Astrocyte (in vitro differentiated cells and primary cell): ENCODE results near the gene TULP4. TPM values are rescaled to one million over a fixed set of nuclear protein-coding genes. Genes with fewer than 3 reads are reported as not detected.

Experiments used
- DNase-seq: peaks from one replicate; pipeline ENCODE4 v3.0.0-alpha.2; 2010; ENCODE audit warnings: low read depth
- FAIRE-seq: peaks from 2 replicates; lab custom pipeline; 2011; peaks lifted over from hg19 to GRCh38; lab: Jason Lieb, UNC
- H2AFZ ChIP-seq: 2 replicates; pipeline ENCODE4 v1.6.0; 2012; ENCODE audit warnings: low read depth, low read length, inconsistent platforms
- H3K27ac ChIP-seq: 2 replicates; pipeline ENCODE4 v1.5.1; 2011; ENCODE audit warnings: low read depth, low read length, inconsistent platforms
- H3K27me3 ChIP-seq: 2 replicates; pipeline ENCODE4 v1.6.0; 2011; ENCODE audit warnings: low read length, inconsistent platforms; ENCODE audit not compliant: insufficient read depth
- H3K36me3 ChIP-seq: 2 replicates; pipeline ENCODE4 v1.5.1; 2011; ENCODE audit warnings: low read length, inconsistent platforms; ENCODE audit not compliant: insufficient read depth
- H3K4me1 ChIP-seq: 2 replicates; pipeline ENCODE4 v1.5.1; 2011; ENCODE audit warnings: low read length, inconsistent platforms; ENCODE audit not compliant: insufficient read depth
- H3K4me2 ChIP-seq: 2 replicates; pipeline ENCODE4 v1.6.0; 2012; ENCODE audit warnings: low read length, inconsistent platforms
- H3K4me3 ChIP-seq: 2 replicates; pipeline ENCODE4 v1.5.1; 2011; ENCODE audit warnings: low read depth, mild to moderate bottlenecking, low read length, inconsistent platforms; ENCODE audit not compliant: insufficient read depth
- H3K79me2 ChIP-seq: 2 replicates; pipeline ENCODE4 v1.6.0; 2012; ENCODE audit warnings: mild to moderate bottlenecking, low read length, inconsistent platforms; ENCODE audit not compliant: insufficient read depth
- H3K9ac ChIP-seq: 2 replicates; pipeline ENCODE4 v1.6.0; 2012; ENCODE audit warnings: mild to moderate bottlenecking, low read length, inconsistent platforms
- H3K9me3 ChIP-seq: 2 replicates; pipeline ENCODE4 v1.5.1; 2012; ENCODE audit warnings: low read depth, mild to moderate bottlenecking, low read length, inconsistent platforms; ENCODE audit not compliant: insufficient read depth
- H4K20me1 ChIP-seq: 2 replicates; pipeline ENCODE4 v1.6.0; 2012; ENCODE audit warnings: low read length, inconsistent platforms; ENCODE audit not compliant: insufficient read depth
- H3K27ac Mint-ChIP-seq: one replicate; pipeline ENCODE4 v1.8.0; 2021; ENCODE audit warnings: mild to moderate bottlenecking, mixed read lengths; ENCODE audit not compliant: unreplicated experiment
- H3K27me3 Mint-ChIP-seq: one replicate; pipeline ENCODE4 v1.8.0; 2021; ENCODE audit warnings: low read depth, mixed read lengths; ENCODE audit not compliant: unreplicated experiment
- H3K36me3 Mint-ChIP-seq: one replicate; pipeline ENCODE4 v1.8.0; 2021; ENCODE audit warnings: low read depth, mixed read lengths; ENCODE audit not compliant: unreplicated experiment
- H3K4me1 Mint-ChIP-seq: one replicate; pipeline ENCODE4 v1.8.0; 2021; ENCODE audit warnings: low read depth, mixed read lengths; ENCODE audit not compliant: unreplicated experiment
- H3K4me3 Mint-ChIP-seq: one replicate; pipeline ENCODE4 v1.8.0; 2021; ENCODE audit warnings: mild to moderate bottlenecking, moderate library complexity, mixed read lengths; ENCODE audit not compliant: unreplicated experiment
- H3K9me3 Mint-ChIP-seq: one replicate; pipeline ENCODE4 v1.8.0; 2021; ENCODE audit warnings: mild to moderate bottlenecking, mixed read lengths; ENCODE audit not compliant: unreplicated experiment
- CTCF ChIP-seq: IDR thresholded peaks from 2 replicates; pipeline ENCODE4 v1.5.1; 2011; ENCODE audit warnings: low read depth, mild to moderate bottlenecking, inconsistent platforms, low read length, moderate library complexity; ENCODE audit not compliant: insufficient read depth
- EZH2 ChIP-seq: IDR thresholded peaks from 2 replicates; pipeline ENCODE4 v1.6.1; 2012; ENCODE audit warnings: mild to moderate bottlenecking, low read length, inconsistent platforms; ENCODE audit not compliant: insufficient read depth
- total RNA-seq: library from RNA; stranded (reverse); gene quantifications from 2 replicates; pipeline ENCODE4 v1.2.1, GENCODE V29; 2021

The TULP4 gene
- total RNA-seq, 1 donor from 2014 or later = 91.2 TPM

GRCh38 chr6:158552055-158552795 is 240.0 kb downstream of the TULP4 start:
- H3K36me3 ChIP-seq = no peaks in the 10 kb centered on the region
- Mint-ChIP-seq H3K27ac (no peak overlapping the region), H3K27me3 (peaks cover 4% of the 10 kb centered on the region), H3K4me1 (no peaks in the 10 kb centered on the region), H3K4me3 (no peak overlapping the region), H3K9me3 (no peaks in the 10 kb centered on the region), H3K36me3 (peaks cover 4% of the 10 kb centered on the region)
- no peak overlapping the region for H2AFZ ChIP-seq
- no peak overlapping the region for H3K9ac ChIP-seq
- no peak overlapping the region for H3K4me2 ChIP-seq
- H3K27ac ChIP-seq = no peak overlapping the region
- H3K79me2 ChIP-seq = no peaks in the 10 kb centered on the region
- no peak for DNase-seq
- FAIRE-seq = no peak
- TF ChIP-seq CTCF (no peak), EZH2 (no peak)
- no peaks in the 10 kb centered on the region for H4K20me1 ChIP-seq
- no peaks in the 10 kb centered on the region for H3K9me3 ChIP-seq
- no peaks in the 10 kb centered on the region for H3K4me1 ChIP-seq
- no peak overlapping the region for H3K4me3 ChIP-seq
- no peaks in the 10 kb centered on the region for H3K27me3 ChIP-seq

- peaks cover under 1% of the 10 kb centered on the region for H3K9me3 Mint-ChIP-seq
- Histone ChIP-seq H3K79me2 (no peaks in the 10 kb centered on the region), H3K36me3 (no peaks in the 10 kb centered on the region), H3K9ac (no peak overlapping the region), H3K27ac (no peak overlapping the region), H3K4me3 (no peak overlapping the region), H3K27me3 (no peaks in the 10 kb centered on the region), H3K4me2 (no peak overlapping the region), H2AFZ (no peak overlapping the region), H3K9me3 (no peaks in the 10 kb centered on the region), H3K4me1 (no peaks in the 10 kb centered on the region), H4K20me1 (no peaks in the 10 kb centered on the region)
- FAIRE-seq (no peak), DNase-seq (no peak)
- H3K27ac Mint-ChIP-seq = no peak overlapping the region
- TF ChIP-seq CTCF (no peak), EZH2 (no peak)
- H3K27me3 Mint-ChIP-seq = peaks cover 4% of the 10 kb centered on the region
- no peak overlapping the region for H3K4me3 Mint-ChIP-seq
- peaks cover 4% of the 10 kb centered on the region for H3K36me3 Mint-ChIP-seq
- H3K4me1 Mint-ChIP-seq = no peaks in the 10 kb centered on the region
Observed at GRCh38 chr6:158552796-158553138, 240.5 kb downstream of the TULP4 start.

- FAIRE-seq = no peak
- H3K9me3 Mint-ChIP-seq = peaks cover 2% of the 10 kb centered on the region
Observed at GRCh38 chr6:158554611-158555361, 242.5 kb downstream of the TULP4 start.

More at GRCh38 chr6:158554611-158555361, 242.5 kb downstream of the TULP4 start:
- no peak overlapping the region for H3K4me3 Mint-ChIP-seq
- Histone ChIP-seq H3K36me3 (no peaks in the 10 kb centered on the region), H3K4me3 (no peak overlapping the region), H3K27ac (no peak overlapping the region), H4K20me1 (no peaks in the 10 kb centered on the region), H3K4me2 (no peak overlapping the region), H3K9ac (no peak overlapping the region), H3K27me3 (no peaks in the 10 kb centered on the region), H3K9me3 (no peaks in the 10 kb centered on the region), H3K4me1 (peaks cover 4% of the 10 kb centered on the region), H3K79me2 (no peaks in the 10 kb centered on the region), H2AFZ (no peak overlapping the region)
- no peak overlapping the region for H3K27ac Mint-ChIP-seq
- H3K4me1 Mint-ChIP-seq = no peaks in the 10 kb centered on the region
- peaks cover under 1% of the 10 kb centered on the region for H3K27me3 Mint-ChIP-seq
- no peaks in the 10 kb centered on the region for H3K36me3 Mint-ChIP-seq
- no peak for TF ChIP-seq EZH2
- TF ChIP-seq CTCF = no peak
- DNase-seq = no peak
